ENCODE data around the gene RASEF. TPM values are rescaled to one million over a fixed set of nuclear protein-coding genes. Genes with fewer than 3 reads are reported as not detected.

The RASEF gene
- total RNA-seq, 1 experiment from 2014 or later: 2.2 TPM

GRCh38 chr9:82981552-82981951, 81.4 kb downstream of the RASEF start:
- H3K4ac ChIP-seq (ENCODE audit: low read depth, low read length): no peak overlapping the region

More at GRCh38 chr9:82981552-82981951, 81.4 kb downstream of the RASEF start:
- Mint-ChIP-seq H3K27ac (no peak overlapping the region), H3K27me3 (ENCODE audit: low read depth) (no peaks in the 10 kb centered on the region), H3K4me3 (no peak overlapping the region), H3K36me3 (ENCODE audit: insufficient read depth in 1 of 3, low read depth in 3 of 3) (peaks cover 4 to 5% (median 5%) of the 10 kb centered on the region in 3 experiments; a peak in 6 of 7 replicates), H3K9me3 (peaks cover 0 to 8% of the 10 kb centered on the region in 2 experiments; a peak in 3 of 5 replicates), H3K4me1 (no peaks in the 10 kb centered on the region)
- no peak overlapping the region for H2BK120ac ChIP-seq (ENCODE audit: low read depth, low read length, poor library complexity, severe bottlenecking)
- no peak overlapping the region for H3K14ac ChIP-seq (ENCODE audit: insufficient read depth, low read length)
- H3K23me2 ChIP-seq (ENCODE audit: insufficient read length, low read depth, low read length, poor library complexity, severe bottlenecking): no peaks in the 10 kb centered on the region
- TF ChIP-seq CTCF (conservative IDR thresholded peaks at IDR 0.05): no peak
- H3K18ac ChIP-seq (ENCODE audit: insufficient read length, low read depth, low read length): no peak overlapping the region
- no peak overlapping the region for H2BK20ac ChIP-seq (ENCODE audit: low read depth, low read length, poor library complexity, severe bottlenecking)
- DNase-seq: no peak
- no peak overlapping the region for H3T11ph ChIP-seq (ENCODE audit: low read length)
- no peaks in the 10 kb centered on the region for H3K27me3 ChIP-seq (ENCODE audit: insufficient read depth, low read length)
- no peaks in the 10 kb centered on the region for H3K79me2 ChIP-seq (ENCODE audit: insufficient read depth, low read length)
- no peak overlapping the region for H3K23ac ChIP-seq (ENCODE audit: insufficient read length, low read depth, low read length)
- H3K27ac ChIP-seq (ENCODE audit: insufficient read length, low read depth, low read length): no peak overlapping the region
- no peak overlapping the region for H4K8ac ChIP-seq (replicated peaks; ENCODE audit: insufficient read length, low read depth, low read length)
- no peak overlapping the region for H4K91ac ChIP-seq (ENCODE audit: insufficient read length, low read depth, low read length)
- H4K20me1 ChIP-seq (ENCODE audit: control insufficient read depth, insufficient read depth, insufficient read length): no peaks in the 10 kb centered on the region
- no peak overlapping the region for H2BK5ac ChIP-seq (ENCODE audit: insufficient read length, low read length)
- no peaks in the 10 kb centered on the region for H3K4me1 ChIP-seq (ENCODE audit: insufficient read depth, low read length)
- no CpG with 5 or more reads among the region's 1 CpG for WGBS (ENCODE audit: extremely low coverage, insufficient read length, low lambda C conversion rate)
- H2AFZ ChIP-seq (ENCODE audit: low read length): no peak overlapping the region
- H2BK15ac ChIP-seq (ENCODE audit: low read depth, low read length): no peak overlapping the region
- H3K79me1 ChIP-seq (ENCODE audit: insufficient read depth, low read depth, low read length, poor library complexity, severe bottlenecking): no peaks in the 10 kb centered on the region
- H3K56ac ChIP-seq (ENCODE audit: insufficient read length, low read depth, low read length): no peak overlapping the region
- H3K9me3 ChIP-seq (ENCODE audit: control insufficient read depth, low read depth, low read length): no peaks in the 10 kb centered on the region
- H2BK12ac ChIP-seq (ENCODE audit: insufficient read length, low read depth, low read length): no peak overlapping the region
- H3K9ac ChIP-seq (ENCODE audit: extremely low read depth, insufficient read length, low read length): no peak overlapping the region
- no peak overlapping the region for H4K5ac ChIP-seq (ENCODE audit: insufficient read length, low read depth, low read length)
- no peak overlapping the region for H3K4me2 ChIP-seq (ENCODE audit: insufficient read depth, insufficient read length, low read length)
- H2AK5ac ChIP-seq (ENCODE audit: insufficient read length, low read length): no peak overlapping the region

Measured in H9 (cell line).